Activated naive CD8-positive, alpha-beta T cell treated with anti-CD3 and anti-CD28 coated beads, Interleukin-2, amount 10 ng/mL, durations not matched to agents 7 days and 5 days (primary cell): ENCODE data around the gene POLR1E. TPM values are rescaled to one million over a fixed set of nuclear protein-coding genes. Genes with fewer than 3 reads are reported as not detected.

ENCODE experiments used
- ATAC-seq: fragments of 150-1000 bp; cut with Tn5 transposase; one replicate; pipeline ENCODE4 v1.10.0; 2021; ENCODE audit warnings: low read depth, moderate library complexity
- POLR2A ChIA-PET: fragments of 350-600 bp; sonication (Branson Sonifier 250); formaldehyde crosslinking; loops from one replicate; lab custom pipeline; 2021; ENCODE audit warnings: antibody characterized with exemption; lab: Charles Lee
- DNase-seq: peaks from one replicate; pipeline ENCODE4 v3.0.0; 2021
- H3K27ac Mint-ChIP-seq: one replicate; pipeline ENCODE4 v1.8.0; 2022; ENCODE audit warnings: mild to moderate bottlenecking, mixed read lengths
- H3K27me3 Mint-ChIP-seq: one replicate; pipeline ENCODE4 v1.8.0; 2022; ENCODE audit warnings: mild to moderate bottlenecking, moderate library complexity, mixed read lengths
- H3K36me3 Mint-ChIP-seq: one replicate; pipeline ENCODE4 v1.8.0; 2021; ENCODE audit warnings: mild to moderate bottlenecking, mixed read lengths
- H3K4me1 Mint-ChIP-seq: one replicate; pipeline ENCODE4 v1.8.0; 2021; ENCODE audit warnings: mixed read lengths
- H3K4me3 Mint-ChIP-seq: one replicate; pipeline ENCODE4 v1.8.0; 2022; ENCODE audit warnings: mild to moderate bottlenecking, moderate library complexity, mixed read lengths
- H3K9me3 Mint-ChIP-seq: one replicate; pipeline ENCODE4 v1.8.0; 2021; ENCODE audit warnings: mixed read lengths
- total RNA-seq, 2 experiments: library from RNA; stranded (reverse); gene quantifications; one replicate each; pipeline ENCODE4 v1.2.3, GENCODE V29; 2021

Gene POLR1E
- total RNA-seq, 2 experiments from 2014 or later = 33.0 to 36.5 TPM

DNA sequence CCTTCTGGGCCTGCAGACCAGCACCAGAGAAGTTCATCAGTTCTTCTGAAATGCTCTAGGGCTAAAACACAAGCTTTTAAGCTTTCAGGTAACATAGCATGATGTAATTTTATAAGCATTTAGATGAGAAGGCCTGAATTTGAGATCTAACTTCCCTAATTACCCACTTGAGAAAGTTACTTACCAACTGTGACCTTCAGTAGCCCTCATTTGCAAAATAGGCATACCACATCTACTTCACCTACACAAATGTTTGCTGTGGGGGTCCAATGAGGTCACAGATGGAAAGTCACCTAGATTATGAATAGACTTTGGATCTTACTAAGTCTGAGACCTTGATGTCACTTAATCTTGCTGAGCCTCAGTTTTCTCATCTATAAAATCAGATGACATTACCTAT lies 53.9 kb downstream of the POLR1E start:
- Mint-ChIP-seq H3K4me1 (no peaks in the 10 kb centered on the region), H3K36me3 (no peaks in the 10 kb centered on the region), H3K27ac (no peak overlapping the region), H3K9me3 (no peaks in the 10 kb centered on the region), H3K4me3 (no peak overlapping the region), H3K27me3 (no peaks in the 10 kb centered on the region)
- ATAC-seq = no peak
- no peak for DNase-seq
- POLR2A ChIA-PET = no interaction called here

DNA sequence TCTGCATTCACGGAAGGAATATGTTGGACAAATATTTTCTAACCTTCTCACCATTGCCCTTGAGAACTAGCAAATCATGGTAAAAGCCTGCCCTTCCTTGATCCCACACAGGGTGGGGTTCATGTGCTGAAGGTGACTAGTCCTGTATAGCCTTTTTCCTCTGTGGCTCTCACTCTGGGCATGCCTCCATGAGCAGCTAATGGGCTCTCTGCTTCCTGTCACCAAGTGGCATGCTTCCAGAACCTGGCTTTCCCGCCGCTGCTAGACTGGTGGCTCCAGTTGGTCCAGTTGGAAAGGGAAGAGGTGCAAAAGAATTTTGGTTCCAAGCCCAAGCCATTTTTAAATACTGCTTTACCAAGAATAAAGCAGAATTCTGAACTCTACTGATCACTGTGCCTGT lies 54.9 kb downstream of the POLR1E start:
- ATAC-seq (no peak), DNase-seq (no peak)
- Mint-ChIP-seq H3K9me3 (no peaks in the 10 kb centered on the region), H3K4me1 (no peaks in the 10 kb centered on the region), H3K27me3 (no peaks in the 10 kb centered on the region), H3K4me3 (no peak overlapping the region), H3K36me3 (no peaks in the 10 kb centered on the region), H3K27ac (no peak overlapping the region)
- POLR2A ChIA-PET = no interaction called here

DNA sequence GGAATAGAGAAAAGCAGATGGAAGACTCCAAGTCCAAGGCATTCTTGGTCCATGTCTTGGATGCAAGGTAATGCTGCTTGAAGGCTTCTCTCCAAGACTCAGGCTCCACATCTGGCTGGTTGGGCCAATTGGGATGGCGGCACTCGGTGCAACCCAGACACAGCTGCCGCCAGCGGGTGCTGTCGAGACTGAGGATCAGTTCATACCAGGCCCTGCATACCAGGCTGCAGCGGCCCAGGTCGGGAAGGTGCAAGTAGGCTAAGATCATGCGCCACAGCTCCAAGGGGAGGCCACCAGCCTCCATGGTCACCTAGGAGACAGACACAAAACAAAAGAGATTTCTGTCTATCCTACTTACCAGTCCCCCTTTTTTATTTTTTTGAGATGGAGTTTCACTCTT lies 55.7 kb downstream of the POLR1E start:
- Mint-ChIP-seq H3K4me1 (no peaks in the 10 kb centered on the region), H3K27me3 (no peaks in the 10 kb centered on the region), H3K36me3 (no peaks in the 10 kb centered on the region), H3K9me3 (no peaks in the 10 kb centered on the region), H3K27ac (no peak overlapping the region), H3K4me3 (no peak overlapping the region)
- POLR2A ChIA-PET = no interaction called here
- ATAC-seq = no peak
- DNase-seq = no peak

- POLR2A ChIA-PET = no interaction called here
- Mint-ChIP-seq H3K4me1 (no peaks in the 10 kb centered on the region), H3K4me3 (no peak overlapping the region), H3K27ac (no peak overlapping the region), H3K9me3 (no peaks in the 10 kb centered on the region), H3K36me3 (no peaks in the 10 kb centered on the region), H3K27me3 (no peaks in the 10 kb centered on the region)
- no peak for ATAC-seq
- DNase-seq = no peak
These were observed 56.7 kb downstream of the POLR1E start for GRCh38 chr9:37542488-37542887.

DNA sequence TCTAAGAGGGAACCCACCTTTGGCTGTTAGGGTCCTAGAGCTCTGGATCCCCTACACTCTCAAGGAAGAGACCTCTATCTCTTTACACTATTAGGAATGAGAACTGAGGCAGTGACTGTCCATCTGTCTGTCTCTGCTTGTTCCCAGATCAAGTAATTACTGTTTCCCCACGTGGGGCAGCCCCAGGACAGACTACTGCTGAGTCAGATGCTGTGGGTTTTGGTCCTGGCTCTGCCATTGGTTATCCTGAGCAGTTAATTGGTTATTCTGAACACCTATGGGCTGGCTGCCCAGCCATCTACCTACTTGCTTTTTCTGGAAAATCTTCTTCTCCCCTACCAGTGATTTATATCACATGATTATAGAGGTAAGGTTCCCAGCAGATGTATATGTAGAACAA lies 57.1 kb downstream of the POLR1E start:
- no peak for ATAC-seq
- DNase-seq = no peak
- Mint-ChIP-seq H3K27me3 (no peaks in the 10 kb centered on the region), H3K4me1 (no peaks in the 10 kb centered on the region), H3K4me3 (no peak overlapping the region), H3K9me3 (no peaks in the 10 kb centered on the region), H3K36me3 (no peaks in the 10 kb centered on the region), H3K27ac (no peak overlapping the region)
- POLR2A ChIA-PET = no interaction called here

DNA sequence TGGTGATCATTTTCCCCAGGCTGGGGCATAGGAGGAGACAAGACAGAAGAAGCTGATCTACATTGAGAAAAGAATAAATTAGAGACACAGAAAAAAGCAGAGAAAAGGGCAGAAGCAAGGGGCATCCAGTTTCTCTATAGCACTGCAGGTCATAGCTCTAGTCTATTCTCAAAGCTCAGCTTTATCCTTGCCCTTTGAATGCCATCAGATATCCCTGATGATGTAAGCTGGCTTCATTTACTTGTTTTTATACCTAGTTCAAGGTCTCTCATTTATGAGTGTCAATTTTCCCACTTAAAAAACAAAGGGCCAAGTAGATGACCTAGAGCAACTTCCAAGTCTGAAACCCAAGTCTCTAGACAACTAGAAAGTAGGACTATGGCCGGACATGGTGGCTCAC lies 57.7 kb downstream of the POLR1E start:
- H3K27me3 Mint-ChIP-seq = no peaks in the 10 kb centered on the region
- H3K9me3 Mint-ChIP-seq = no peaks in the 10 kb centered on the region
- H3K4me3 Mint-ChIP-seq = no peak overlapping the region
- H3K4me1 Mint-ChIP-seq = no peaks in the 10 kb centered on the region
- POLR2A ChIA-PET = no interaction called here
- H3K27ac Mint-ChIP-seq = no peak overlapping the region
- no peaks in the 10 kb centered on the region for H3K36me3 Mint-ChIP-seq
- no peak for DNase-seq
- no peak for ATAC-seq

DNA sequence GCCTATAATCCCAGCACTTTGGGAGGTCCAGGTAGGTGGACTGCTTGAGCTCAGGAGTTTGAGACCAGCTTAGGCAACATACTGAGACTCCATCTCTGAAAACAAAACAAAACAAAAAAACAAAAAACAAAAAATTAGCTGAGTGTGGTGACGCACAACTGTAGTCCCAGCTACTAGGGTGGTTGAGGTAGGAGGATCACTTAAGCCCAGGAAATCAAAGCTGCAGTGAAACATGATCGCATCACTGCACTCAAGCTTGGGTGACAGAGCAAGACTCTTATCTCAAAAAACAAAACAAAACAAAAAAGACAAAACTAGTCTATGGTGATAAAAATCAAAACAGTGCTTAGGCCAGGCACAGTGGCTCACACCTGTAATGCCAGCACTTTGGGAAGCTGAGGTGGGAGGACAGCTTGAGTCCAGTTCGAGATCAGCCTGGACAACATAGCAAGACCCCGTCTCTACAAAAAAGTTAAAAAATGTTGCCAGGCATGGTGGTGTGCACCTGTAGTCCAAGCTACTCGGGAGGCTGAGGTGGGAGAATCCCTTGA lies 61.7 kb downstream of the POLR1E start:
- ATAC-seq = no peak
- no peak for DNase-seq
- Mint-ChIP-seq H3K27ac (no peak overlapping the region), H3K9me3 (no peaks in the 10 kb centered on the region), H3K36me3 (no peaks in the 10 kb centered on the region), H3K4me1 (no peaks in the 10 kb centered on the region), H3K4me3 (no peak overlapping the region), H3K27me3 (no peaks in the 10 kb centered on the region)
- POLR2A ChIA-PET = no interaction called here

GRCh38 chr9:37549527-37549926 lies 63.8 kb downstream of the POLR1E start:
- H3K27ac Mint-ChIP-seq = no peak overlapping the region
- no peaks in the 10 kb centered on the region for H3K27me3 Mint-ChIP-seq
- H3K4me3 Mint-ChIP-seq = no peak overlapping the region
- POLR2A ChIA-PET = interaction anchor here (0.6 to 0.7 kb wide), 2 partner anchors 239 to 743 kb away, joined by 3 read pairs; no protein-coding TSS in a partner anchor
- ATAC-seq (no peak), DNase-seq (no peak)
- no peaks in the 10 kb centered on the region for H3K36me3 Mint-ChIP-seq
- H3K4me1 Mint-ChIP-seq = no peaks in the 10 kb centered on the region
- H3K9me3 Mint-ChIP-seq = no peaks in the 10 kb centered on the region

GRCh38 chr9:37550781-37551180 lies 65.0 kb downstream of the POLR1E start:
- no peak for DNase-seq
- no peaks in the 10 kb centered on the region for H3K36me3 Mint-ChIP-seq
- POLR2A ChIA-PET = no interaction called here
- no peak for ATAC-seq
- H3K4me3 Mint-ChIP-seq = no peak overlapping the region
- H3K9me3 Mint-ChIP-seq = no peaks in the 10 kb centered on the region
- no peaks in the 10 kb centered on the region for H3K27me3 Mint-ChIP-seq
- no peaks in the 10 kb centered on the region for H3K4me1 Mint-ChIP-seq
- H3K27ac Mint-ChIP-seq = no peak overlapping the region

GRCh38 chr9:37551468-37551867 lies 65.7 kb downstream of the POLR1E start:
- Mint-ChIP-seq H3K9me3 (no peaks in the 10 kb centered on the region), H3K4me1 (no peaks in the 10 kb centered on the region)

GRCh38 chr9:37551888-37552287 lies 66.1 kb downstream of the POLR1E start:
- H3K4me3 Mint-ChIP-seq = no peak overlapping the region
- no peak overlapping the region for H3K27ac Mint-ChIP-seq
- no peaks in the 10 kb centered on the region for H3K36me3 Mint-ChIP-seq
- DNase-seq (no peak), ATAC-seq (no peak)
- H3K9me3 Mint-ChIP-seq = no peaks in the 10 kb centered on the region
- H3K27me3 Mint-ChIP-seq = no peaks in the 10 kb centered on the region
- POLR2A ChIA-PET = no interaction called here
- no peaks in the 10 kb centered on the region for H3K4me1 Mint-ChIP-seq

More at GRCh38 chr9:37551468-37551867, 65.7 kb downstream of the POLR1E start:
- Mint-ChIP-seq H3K27ac (no peak overlapping the region), H3K4me3 (no peak overlapping the region), H3K27me3 (no peaks in the 10 kb centered on the region), H3K36me3 (no peaks in the 10 kb centered on the region)
- POLR2A ChIA-PET = no interaction called here
- no peak for ATAC-seq
- no peak for DNase-seq

Other genes with a start within 250 kb of the POLR1E start
- 10 to 100 TPM; 63.1 to 67.9 TPM for gene GRHPR, start 63.3 kb upstream of the POLR1E start, total RNA-seq
- 10 to 100 TPM; 12.5 to 13.3 TPM for gene ZBTB5, start 20.5 kb upstream of the POLR1E start, total RNA-seq
- 1 to 10 TPM; 1.5 to 1.6 TPM for gene FBXO10, start 90.4 kb downstream of the POLR1E start, total RNA-seq
- gene TOMM5, start 106.6 kb downstream of the POLR1E start, total RNA-seq = 10 to 100 TPM; 68.2 to 74.1 TPM
- not detected for gene FRMPD1, start 165.0 kb downstream of the POLR1E start, total RNA-seq